GM10266 (cell line): ENCODE measurements around the gene SCAF4.
"Not testable (repeated sequence)": the region's sequence is repeated elsewhere in the genome, so short reads cannot be mapped to it uniquely, and the experiment has no call there.

ENCODE experiments used
- DNase-seq: peaks from one replicate; pipeline ENCODE4 v3.0.0; 2012; ENCODE audit errors: extremely low spot score
- TF ChIP-seq, protein P1 (sequence below): IDR thresholded peaks from 2 replicates; pipeline ENCODE4 v1.5.1; 2012; ENCODE audit warnings: mild to moderate bottlenecking, low read depth; ENCODE audit not compliant: control insufficient read depth, insufficient read depth; ENCODE audit errors: missing control alignments

SCAF4 gene

DNA sequence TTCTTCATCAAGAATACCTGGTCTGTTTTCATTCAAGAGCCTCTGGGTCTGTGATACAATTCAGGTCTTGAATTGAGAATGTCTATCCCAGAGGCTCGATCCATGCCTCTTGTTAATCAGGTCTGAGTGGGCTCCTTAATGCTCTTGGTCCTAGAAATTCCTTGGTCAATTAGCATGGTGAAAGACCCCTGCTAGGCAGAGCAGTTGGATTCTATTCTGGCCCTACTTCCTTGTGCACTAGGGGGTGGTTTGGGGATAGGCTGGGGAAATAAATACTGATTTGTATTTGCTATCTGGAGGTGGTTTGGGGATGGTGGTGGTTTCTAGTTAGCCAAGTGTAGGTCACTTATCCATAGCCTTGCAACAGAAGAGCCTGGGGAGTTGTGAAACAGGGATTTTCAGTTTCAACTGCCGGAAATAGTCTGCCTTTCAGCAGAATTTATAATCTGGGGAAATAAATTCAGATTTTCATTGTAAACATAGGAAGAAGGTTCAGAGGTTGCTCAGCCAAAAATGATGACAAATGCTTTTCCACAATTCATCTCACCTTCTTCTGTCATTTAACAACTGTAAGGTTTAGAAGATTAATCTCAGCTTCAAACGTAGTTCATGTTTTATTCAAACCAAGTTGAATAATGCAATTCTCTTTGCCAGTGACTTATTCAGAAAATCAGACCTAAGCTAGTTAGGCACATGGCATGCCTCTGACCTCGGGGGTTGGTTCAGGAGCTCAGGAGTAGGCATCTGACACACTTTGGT lies 22.2 kb upstream of the SCAF4 start:
- no peak for DNase-seq
- TF ChIP-seq, protein P1, sequence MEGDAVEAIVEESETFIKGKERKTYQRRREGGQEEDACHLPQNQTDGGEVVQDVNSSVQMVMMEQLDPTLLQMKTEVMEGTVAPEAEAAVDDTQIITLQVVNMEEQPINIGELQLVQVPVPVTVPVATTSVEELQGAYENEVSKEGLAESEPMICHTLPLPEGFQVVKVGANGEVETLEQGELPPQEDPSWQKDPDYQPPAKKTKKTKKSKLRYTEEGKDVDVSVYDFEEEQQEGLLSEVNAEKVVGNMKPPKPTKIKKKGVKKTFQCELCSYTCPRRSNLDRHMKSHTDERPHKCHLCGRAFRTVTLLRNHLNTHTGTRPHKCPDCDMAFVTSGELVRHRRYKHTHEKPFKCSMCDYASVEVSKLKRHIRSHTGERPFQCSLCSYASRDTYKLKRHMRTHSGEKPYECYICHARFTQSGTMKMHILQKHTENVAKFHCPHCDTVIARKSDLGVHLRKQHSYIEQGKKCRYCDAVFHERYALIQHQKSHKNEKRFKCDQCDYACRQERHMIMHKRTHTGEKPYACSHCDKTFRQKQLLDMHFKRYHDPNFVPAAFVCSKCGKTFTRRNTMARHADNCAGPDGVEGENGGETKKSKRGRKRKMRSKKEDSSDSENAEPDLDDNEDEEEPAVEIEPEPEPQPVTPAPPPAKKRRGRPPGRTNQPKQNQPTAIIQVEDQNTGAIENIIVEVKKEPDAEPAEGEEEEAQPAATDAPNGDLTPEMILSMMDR: no peak

DNA sequence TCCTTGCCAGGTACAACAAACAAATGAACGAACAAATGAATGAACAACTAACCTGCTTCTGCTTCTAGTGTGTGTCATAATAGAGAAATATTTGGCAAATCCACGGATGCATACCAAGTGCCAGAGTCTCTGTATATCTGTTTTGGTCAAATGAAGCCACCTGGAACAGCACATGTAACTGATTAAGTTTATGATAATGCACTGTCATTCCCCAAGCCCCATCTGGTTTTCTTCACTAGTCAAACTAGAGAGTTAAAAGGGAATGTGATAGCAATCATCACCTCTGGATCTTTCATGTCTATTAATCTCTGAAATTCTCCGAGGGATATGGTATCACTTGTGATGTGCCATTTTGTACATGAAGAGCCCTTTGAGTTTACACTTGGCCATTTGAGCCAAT lies 21.0 kb upstream of the SCAF4 start:
- TF ChIP-seq, protein P1: no peak
- no peak for DNase-seq

DNA sequence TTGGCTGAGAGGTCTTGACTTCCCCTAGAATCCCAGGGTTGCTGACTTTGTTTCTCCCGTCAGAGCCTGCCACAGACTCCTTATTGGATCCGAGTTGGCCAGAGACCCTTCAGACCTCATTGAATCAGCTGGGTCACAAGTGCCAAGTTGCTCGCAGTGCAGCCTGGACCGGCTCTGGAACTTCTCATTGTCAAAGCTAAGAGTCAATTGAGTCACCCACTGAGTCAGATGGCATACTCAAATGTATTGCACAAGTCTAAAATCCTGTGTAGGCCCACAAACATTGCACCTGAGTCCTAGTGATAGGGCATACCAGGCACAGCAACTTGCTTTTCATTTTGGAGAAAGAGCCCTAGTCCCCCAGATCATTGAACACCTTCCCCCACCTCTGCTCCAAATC lies 20.4 kb upstream of the SCAF4 start:
- DNase-seq: no peak
- TF ChIP-seq, protein P1: no peak

DNA sequence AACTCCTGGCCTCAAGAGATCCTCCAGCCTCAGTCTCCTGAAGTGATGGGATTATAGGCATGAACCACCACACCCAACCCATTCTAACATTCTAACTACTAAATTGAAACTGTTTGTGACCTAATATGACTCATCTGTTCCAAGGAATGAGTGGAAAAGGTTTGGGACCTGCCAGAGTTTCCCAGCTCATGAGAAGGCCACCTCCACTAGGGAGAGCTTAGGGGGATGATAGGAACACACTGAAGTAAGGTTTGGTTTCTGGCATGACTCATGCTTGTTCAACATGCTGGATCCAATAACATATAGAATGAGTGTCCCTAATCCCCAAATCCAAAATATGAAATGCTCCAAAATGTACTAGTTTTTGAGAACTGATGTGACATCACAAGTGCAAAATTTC lies 18.9 kb upstream of the SCAF4 start:
- no peak for DNase-seq
- TF ChIP-seq, protein P1: no peak

DNA sequence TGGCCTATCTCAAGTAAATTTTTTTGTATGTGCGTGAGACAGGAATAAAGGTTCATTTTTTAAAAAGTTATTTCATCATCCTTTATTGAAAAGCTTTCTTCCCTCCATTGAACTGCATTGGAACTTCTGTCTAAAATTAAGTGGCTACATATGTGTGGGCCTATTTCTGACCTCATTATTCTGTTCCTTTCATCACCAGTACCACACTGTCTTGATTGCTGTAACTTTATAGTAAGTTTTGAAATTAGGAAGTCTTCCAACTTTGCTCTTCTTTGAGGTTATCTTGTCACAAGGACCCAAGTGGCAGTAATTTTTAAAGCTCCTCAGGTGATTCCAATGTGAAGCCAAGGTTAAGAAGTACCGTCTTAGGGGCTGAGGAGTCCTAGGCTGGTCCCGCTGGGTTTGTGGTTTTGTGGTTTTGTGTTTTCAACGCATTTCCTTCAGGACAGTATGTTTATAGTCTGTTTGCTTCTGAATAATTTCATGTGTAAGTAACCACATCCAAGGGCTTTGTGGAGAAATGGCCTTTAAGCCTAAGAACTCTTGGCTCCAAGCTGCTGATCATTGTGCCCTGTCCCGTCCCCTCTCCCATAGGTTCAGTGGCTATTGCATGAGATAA lies 12.4 kb upstream of the SCAF4 start:
- DNase-seq: no peak
- TF ChIP-seq, protein P1: no peak

DNA sequence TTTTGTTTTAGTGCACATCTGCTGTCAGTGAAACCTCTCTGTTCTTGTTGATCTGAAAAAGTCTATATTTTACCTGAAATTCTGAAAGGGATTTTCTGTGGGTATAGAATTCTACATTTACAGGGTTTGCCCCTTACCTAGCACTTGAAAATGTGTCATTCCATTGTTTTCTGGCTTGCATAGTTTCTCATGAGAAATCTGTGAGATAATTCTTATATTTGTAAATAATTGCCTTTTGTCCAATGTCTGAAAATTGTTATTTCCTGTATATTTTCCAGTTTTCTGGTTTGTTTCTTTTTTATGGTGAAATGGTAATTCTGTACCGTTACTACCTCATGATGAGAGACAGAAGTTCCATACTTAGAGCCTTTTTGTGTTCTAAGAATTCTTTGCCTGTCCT lies 11.8 kb upstream of the SCAF4 start:
- no peak for DNase-seq
- TF ChIP-seq, protein P1: no peak

DNA sequence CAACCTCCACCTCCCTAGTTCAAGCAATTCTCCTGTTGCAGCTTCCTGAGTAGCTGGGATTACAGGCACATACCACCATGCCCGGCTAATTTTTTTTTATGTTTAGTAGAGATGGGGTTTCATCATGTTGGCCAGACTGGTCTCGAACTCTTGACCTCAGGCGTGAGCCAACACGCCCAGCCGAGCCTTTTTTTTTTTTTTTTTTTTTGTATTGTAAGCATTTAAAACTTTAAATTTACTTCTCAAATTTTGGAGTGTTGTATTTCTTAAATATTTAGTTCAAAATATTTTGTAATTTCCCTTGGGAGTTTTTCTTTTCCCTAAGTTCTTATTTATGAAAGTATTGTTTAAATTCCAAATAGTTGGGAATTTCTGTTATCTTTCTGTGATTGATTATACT lies 9.2 kb upstream of the SCAF4 start:
- TF ChIP-seq, protein P1: no peak
- no peak for DNase-seq

DNA sequence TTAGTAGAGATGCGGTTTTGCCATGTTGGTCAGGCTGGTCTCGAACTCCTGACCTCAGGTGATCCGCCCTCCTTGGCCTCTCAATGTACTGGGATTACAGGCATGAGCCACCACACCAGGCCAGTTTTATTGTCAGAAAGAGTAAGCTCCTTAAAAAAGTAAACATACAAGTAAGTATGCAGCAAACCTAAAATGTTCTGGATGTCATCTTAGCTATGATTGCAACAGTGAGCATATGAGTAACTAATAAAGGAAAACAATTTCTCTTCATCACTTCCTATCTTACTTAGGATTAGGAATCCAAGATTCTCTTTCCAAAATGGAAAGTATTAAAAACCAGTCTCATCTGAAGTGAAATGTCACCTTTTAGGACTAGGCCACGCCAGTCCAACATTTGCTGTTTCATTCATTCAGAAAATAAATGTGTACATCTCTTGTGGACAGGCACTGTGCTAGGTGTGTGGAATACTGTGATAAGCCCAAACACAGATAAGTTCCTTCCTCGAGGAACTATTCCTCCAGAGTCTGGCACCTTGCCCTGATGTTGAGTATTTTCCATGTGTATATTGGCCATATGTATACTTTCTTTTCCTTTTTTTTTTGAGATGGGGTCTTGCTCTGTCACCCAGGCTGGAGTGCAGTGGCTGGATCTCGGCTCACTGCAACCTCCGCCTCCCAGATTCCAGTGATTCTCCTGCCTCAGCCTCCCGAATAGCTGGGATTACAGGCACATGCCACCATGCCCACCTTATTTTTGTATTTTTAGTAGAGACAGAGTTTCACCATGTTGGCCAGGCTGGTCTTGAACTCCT lies 5.9 kb upstream of the SCAF4 start:
- not testable (repeated sequence) for DNase-seq
